PC-9 (cell line): ENCODE measurements around the gene MME.

Experiments used
- EZH2 ChIP-seq: fragments of 200-600 bp; sonication (generic); IDR thresholded peaks from 2 replicates; pipeline ENCODE4 v1.8.0; 2017; ENCODE audit warnings: antibody characterized with exemption, low read depth
- TF ChIP-seq, protein P1 (sequence below): fragments of 200-600 bp; sonication (generic); conservative IDR thresholded peaks from 2 replicates; pipeline ENCODE4 v1.6.1; 2017; ENCODE audit warnings: mixed run types, antibody characterized with exemption, mild to moderate bottlenecking, moderate library complexity

DNA sequence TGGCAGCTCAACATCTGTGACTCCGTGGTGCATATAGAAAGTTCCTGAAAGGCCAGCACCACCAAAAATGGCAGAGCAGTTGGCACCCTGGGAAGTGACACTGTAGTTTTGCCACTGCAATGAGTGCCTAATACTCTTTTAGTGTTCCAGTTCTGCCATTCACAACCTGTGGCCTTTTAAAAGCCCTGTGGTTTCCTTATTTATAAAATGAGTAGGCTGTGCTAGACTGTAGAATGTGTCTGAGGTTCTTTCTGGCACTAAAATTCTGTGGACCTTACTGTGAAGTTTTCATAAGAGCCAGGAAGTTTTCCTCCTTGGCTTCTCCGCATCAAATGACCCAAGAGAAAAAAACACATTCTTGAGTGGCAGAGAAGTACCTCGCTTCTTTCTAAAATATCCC, 74.1 kb downstream of the MME start:
- TF ChIP-seq, protein P1, sequence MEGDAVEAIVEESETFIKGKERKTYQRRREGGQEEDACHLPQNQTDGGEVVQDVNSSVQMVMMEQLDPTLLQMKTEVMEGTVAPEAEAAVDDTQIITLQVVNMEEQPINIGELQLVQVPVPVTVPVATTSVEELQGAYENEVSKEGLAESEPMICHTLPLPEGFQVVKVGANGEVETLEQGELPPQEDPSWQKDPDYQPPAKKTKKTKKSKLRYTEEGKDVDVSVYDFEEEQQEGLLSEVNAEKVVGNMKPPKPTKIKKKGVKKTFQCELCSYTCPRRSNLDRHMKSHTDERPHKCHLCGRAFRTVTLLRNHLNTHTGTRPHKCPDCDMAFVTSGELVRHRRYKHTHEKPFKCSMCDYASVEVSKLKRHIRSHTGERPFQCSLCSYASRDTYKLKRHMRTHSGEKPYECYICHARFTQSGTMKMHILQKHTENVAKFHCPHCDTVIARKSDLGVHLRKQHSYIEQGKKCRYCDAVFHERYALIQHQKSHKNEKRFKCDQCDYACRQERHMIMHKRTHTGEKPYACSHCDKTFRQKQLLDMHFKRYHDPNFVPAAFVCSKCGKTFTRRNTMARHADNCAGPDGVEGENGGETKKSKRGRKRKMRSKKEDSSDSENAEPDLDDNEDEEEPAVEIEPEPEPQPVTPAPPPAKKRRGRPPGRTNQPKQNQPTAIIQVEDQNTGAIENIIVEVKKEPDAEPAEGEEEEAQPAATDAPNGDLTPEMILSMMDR: no peak
- no peak for TF ChIP-seq EZH2
